Stimulated activated CD4-positive, alpha-beta T cell treated with anti-CD3 and anti-CD28 coated beads, Interleukin-1b, Interleukin-23, amount 100 ng/mL, for 48 hours (primary cell): Measurements from ENCODE around the gene TMEM115.

ENCODE experiments used
- DNase-seq: peaks from one replicate; pipeline ENCODE4 v3.0.0-alpha.2; 2020

The TMEM115 gene

GRCh38 chr3:50358911-50359759 is at the start of gene TMEM115:
Gene TMEM115, minus strand, starts transcription at chr3:50359521. Its CDS starts 458 bp downstream, at chr3:50359063.
- peak; percentile 96 for DNase-seq

GRCh38 chr3:50408443-50408944 is 49.2 kb upstream of the TMEM115 start:
- no peak for DNase-seq

GRCh38 chr3:50406487-50406886 is 47.2 kb upstream of the TMEM115 start:
- no peak for DNase-seq

- peak; percentile 13 for DNase-seq
These were observed 45.9 kb upstream of the TMEM115 start for GRCh38 chr3:50405249-50405648.

- DNase-seq: no peak
These were observed 42.8 kb upstream of the TMEM115 start for GRCh38 chr3:50401978-50402595.

GRCh38 chr3:50396502-50396901 is 37.2 kb upstream of the TMEM115 start:
- no peak for DNase-seq

GRCh38 chr3:50395070-50395860 is 35.9 kb upstream of the TMEM115 start:
- no peak for DNase-seq

- no peak for DNase-seq
These were observed 33.7 kb upstream of the TMEM115 start for GRCh38 chr3:50393061-50393460.

GRCh38 chr3:50392101-50392715 is 32.9 kb upstream of the TMEM115 start:
- DNase-seq: no peak

GRCh38 chr3:50390508-50391224 is 31.3 kb upstream of the TMEM115 start:
- no peak for DNase-seq

GRCh38 chr3:50389414-50389767 is 30.1 kb upstream of the TMEM115 start:
- DNase-seq: no peak

- no peak for DNase-seq
These were observed 29.5 kb upstream of the TMEM115 start for GRCh38 chr3:50388720-50389413.

- DNase-seq: no peak
These were observed 28.8 kb upstream of the TMEM115 start for GRCh38 chr3:50388016-50388719.

GRCh38 chr3:50385754-50386153 is 26.4 kb upstream of the TMEM115 start:
- DNase-seq: no peak

GRCh38 chr3:50383750-50384149 is 24.4 kb upstream of the TMEM115 start:
- DNase-seq: no peak

- no peak for DNase-seq
These were observed 23.4 kb upstream of the TMEM115 start for GRCh38 chr3:50382722-50383121.

- no peak for DNase-seq
These were observed 22.1 kb upstream of the TMEM115 start for GRCh38 chr3:50381383-50381782.

GRCh38 chr3:50380405-50381085 is 21.2 kb upstream of the TMEM115 start:
- no peak for DNase-seq

GRCh38 chr3:50378757-50379156 is 19.4 kb upstream of the TMEM115 start:
- DNase-seq: no peak

GRCh38 chr3:50378024-50378423 is 18.7 kb upstream of the TMEM115 start:
- DNase-seq: no peak
